Left lung (tissue), 10 donors: ENCODE measurements around the gene FOS. TPM values are rescaled to one million over a fixed set of nuclear protein-coding genes. Genes with fewer than 3 reads are reported as not detected.

Experiments
- ATAC-seq: fragments of 200-7000 bp; cut with Tn5 transposase; one replicate; pipeline ENCODE4 v1.9.1; 2020; ENCODE audit warnings: moderate library complexity
- DNase-seq, 4 donors: peaks; one replicate each; pipeline ENCODE4 v3.0.0-alpha.2; 2013 to 2020
- H3K27ac ChIP-seq, 2 donors: fragments of 200-600 bp; sonication (generic) in 1 of 2; one replicate each; pipeline versions ENCODE4 v1.5.0 to v1.8.0; 2020 to 2021
- H3K27me3 ChIP-seq, 2 donors: fragments of 200-600 bp; sonication (generic) in 1 of 2; one replicate each; pipeline versions ENCODE4 v1.5.0 to v1.8.0; 2020 to 2021
- H3K36me3 ChIP-seq, 2 donors: fragments of 200-600 bp; sonication (generic) in 1 of 2; one replicate each; pipeline versions ENCODE4 v1.5.0 to v1.8.0; 2020 to 2021
- H3K4me1 ChIP-seq, 2 donors: fragments of 200-600 bp; one replicate each; pipeline ENCODE4 v1.8.0; 2021
- H3K4me3 ChIP-seq, 2 donors: fragments of 200-600 bp; sonication (generic) in 1 of 2; one replicate each; pipeline versions ENCODE4 v1.5.0 to v1.8.0; 2020 to 2021; ENCODE audit warnings: mild to moderate bottlenecking in 1 of 2
- H3K9me3 ChIP-seq, 2 donors: fragments of 200-600 bp; sonication (generic) in 1 of 2; one replicate each; pipeline versions ENCODE4 v1.5.0 to v1.8.0; 2020 to 2021
- intact Hi-C, 2 donors: fragments of 100-400 bp; cut with DNase I; formaldehyde crosslinking; loops; one replicate each; pipeline versions ENCODE4 v1.11.2 to v1.14.2; 2022
- polyA plus RNA-seq, 6 donors: library from polyadenylated mRNA; unstranded; fragments of 120-200 nt; gene quantifications; one replicate each; pipeline ENCODE4 v1.2.1, GENCODE V29; 2013; ENCODE audit not compliant: insufficient read length in 6 of 6
- total RNA-seq, 2 donors: library from RNA; stranded (reverse); fragmentation: NEBNext Ultra II Directional; extraction: Animal tissue kit (Norgen Biotek cat#: 25700); gene quantifications; one replicate each; pipeline ENCODE4 v1.2.1, GENCODE V29; 2021
- TF ChIP-seq, protein P1 (sequence below), 2 donors: fragments of 200-600 bp; sonication (generic) in 1 of 2; IDR thresholded peaks; one replicate each; pipeline versions ENCODE4 v1.5.0 to v1.8.0; 2021; ENCODE audit warnings: antibody characterized with exemption in 2 of 2
- donor health status: DM: no; HTN: yes; CAD: no.
- donor health status: DM: no; HTN: no; CAD: no.

FOS gene
- total and polyA plus RNA-seq, 8 donors = 57.9 to 3,242 (median 701) TPM

DNA sequence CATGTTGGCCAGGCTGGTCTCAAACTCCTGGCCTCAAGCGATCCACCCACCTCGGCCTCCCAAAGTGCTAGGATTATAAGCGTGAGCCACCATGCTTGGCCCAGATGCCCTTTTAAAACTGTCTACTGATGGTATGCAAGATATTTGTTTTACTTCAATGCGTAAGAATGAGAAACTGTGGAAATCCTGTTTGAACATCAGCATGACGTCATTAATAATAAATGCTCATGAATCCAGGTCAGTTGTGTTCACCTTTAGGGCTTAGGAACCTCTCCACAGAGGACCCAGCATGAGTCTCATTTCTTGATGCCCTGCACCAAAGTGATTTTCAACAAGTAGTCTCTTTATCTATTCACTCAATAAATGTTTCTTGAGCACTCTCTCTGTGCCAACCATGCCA lies 34.5 kb upstream of the FOS start:
- no peaks in the 10 kb centered on the region for H3K36me3 ChIP-seq
- intact Hi-C loops = no loop called here
- DNase-seq = no peak
- peaks cover 0 to 5% of the 10 kb centered on the region in 2 donors for H3K4me1 ChIP-seq
- no peak overlapping the region for H3K27ac ChIP-seq
- H3K27me3 ChIP-seq = no peaks in the 10 kb centered on the region
- H3K4me3 ChIP-seq = no peak overlapping the region
- TF ChIP-seq, protein P1, sequence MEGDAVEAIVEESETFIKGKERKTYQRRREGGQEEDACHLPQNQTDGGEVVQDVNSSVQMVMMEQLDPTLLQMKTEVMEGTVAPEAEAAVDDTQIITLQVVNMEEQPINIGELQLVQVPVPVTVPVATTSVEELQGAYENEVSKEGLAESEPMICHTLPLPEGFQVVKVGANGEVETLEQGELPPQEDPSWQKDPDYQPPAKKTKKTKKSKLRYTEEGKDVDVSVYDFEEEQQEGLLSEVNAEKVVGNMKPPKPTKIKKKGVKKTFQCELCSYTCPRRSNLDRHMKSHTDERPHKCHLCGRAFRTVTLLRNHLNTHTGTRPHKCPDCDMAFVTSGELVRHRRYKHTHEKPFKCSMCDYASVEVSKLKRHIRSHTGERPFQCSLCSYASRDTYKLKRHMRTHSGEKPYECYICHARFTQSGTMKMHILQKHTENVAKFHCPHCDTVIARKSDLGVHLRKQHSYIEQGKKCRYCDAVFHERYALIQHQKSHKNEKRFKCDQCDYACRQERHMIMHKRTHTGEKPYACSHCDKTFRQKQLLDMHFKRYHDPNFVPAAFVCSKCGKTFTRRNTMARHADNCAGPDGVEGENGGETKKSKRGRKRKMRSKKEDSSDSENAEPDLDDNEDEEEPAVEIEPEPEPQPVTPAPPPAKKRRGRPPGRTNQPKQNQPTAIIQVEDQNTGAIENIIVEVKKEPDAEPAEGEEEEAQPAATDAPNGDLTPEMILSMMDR (IDR thresholded peaks at IDR 0.05) = no peak
- no peak for ATAC-seq
- no peaks in the 10 kb centered on the region for H3K9me3 ChIP-seq

DNA sequence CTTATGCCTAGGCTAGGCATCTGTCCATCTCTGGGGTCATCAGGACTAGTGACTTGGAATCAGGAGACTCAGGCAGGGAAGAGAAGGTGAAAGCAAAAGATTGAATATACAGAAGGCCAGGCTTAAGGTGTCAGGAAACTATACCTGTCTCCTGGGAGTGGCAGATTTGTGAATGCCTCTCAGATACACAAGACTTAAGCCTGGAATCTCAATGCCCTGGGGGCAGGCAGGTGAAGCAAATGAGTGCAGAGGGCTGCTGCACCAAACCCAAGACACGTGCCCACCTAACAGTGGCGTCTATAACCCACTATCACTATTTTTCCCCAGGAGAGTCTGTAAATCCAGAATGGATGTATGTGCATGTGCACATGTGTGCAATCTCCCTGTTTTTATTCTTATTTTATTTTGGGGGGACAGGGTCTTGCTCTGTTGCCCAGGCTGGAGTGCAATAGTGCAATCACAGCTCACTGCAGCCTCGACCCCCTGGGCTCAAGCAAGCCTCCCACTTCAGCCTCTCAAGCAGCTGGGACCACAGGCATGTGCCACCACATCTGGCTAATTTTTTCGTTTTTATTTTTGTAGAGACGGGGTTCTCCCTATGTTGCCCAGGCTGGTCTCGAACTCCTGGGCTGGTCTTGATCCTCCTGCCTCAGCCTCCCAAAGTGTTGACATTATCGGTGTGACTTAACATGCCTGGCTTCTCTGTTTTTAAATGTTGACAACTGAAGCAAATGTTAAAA lies 31.9 kb upstream of the FOS start:
- DNase-seq = no peak
- Histone ChIP-seq H3K27me3 (no peaks in the 10 kb centered on the region), H3K36me3 (no peaks in the 10 kb centered on the region), H3K9me3 (no peaks in the 10 kb centered on the region), H3K27ac (no peak overlapping the region), H3K4me1 (peaks cover 0 to 4% of the 10 kb centered on the region in 2 donors), H3K4me3 (no peak overlapping the region)
- ATAC-seq = no peak
- TF ChIP-seq, protein P1 (IDR thresholded peaks at IDR 0.05) = no peak
- intact Hi-C loops = no loop called here

DNA sequence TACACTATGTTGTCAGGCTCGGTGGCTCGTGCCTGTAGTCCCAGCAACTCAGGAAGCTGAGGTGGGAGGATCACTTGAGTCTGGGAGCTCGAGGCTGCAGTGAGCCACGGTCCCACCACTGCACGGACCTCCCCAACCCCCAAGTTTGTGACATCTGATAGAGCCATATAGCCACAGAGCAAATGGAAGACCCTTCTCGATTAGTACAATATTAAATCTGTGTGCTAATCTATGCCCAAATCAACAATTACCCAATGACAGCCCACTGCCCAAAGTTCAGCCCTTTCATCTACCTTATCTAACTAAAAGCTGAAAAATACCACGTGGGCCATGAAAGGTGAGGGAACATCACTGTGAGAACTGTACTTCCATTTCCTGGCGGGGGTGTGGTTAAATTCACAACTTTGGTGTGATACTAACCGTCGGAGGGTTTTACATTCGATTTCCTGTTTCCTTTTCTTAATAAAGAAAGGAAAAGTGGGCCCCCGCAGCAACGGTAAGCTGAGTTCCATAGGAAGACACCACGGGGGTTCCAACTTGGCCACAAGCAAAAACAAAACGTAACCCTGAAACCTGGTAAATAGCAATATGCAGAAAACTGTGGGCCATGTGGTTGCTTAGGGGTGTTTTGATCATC lies 31.2 kb upstream of the FOS start:
- DNase-seq (no peak), ATAC-seq (no peak)
- TF ChIP-seq, protein P1 (IDR thresholded peaks at IDR 0.05) = no peak
- intact Hi-C loops = no loop called here
- Histone ChIP-seq H3K36me3 (no peaks in the 10 kb centered on the region), H3K9me3 (no peaks in the 10 kb centered on the region), H3K4me3 (no peak overlapping the region), H3K4me1 (peaks cover 0 to 4% of the 10 kb centered on the region in 2 donors), H3K27me3 (no peaks in the 10 kb centered on the region), H3K27ac (no peak overlapping the region)

DNA sequence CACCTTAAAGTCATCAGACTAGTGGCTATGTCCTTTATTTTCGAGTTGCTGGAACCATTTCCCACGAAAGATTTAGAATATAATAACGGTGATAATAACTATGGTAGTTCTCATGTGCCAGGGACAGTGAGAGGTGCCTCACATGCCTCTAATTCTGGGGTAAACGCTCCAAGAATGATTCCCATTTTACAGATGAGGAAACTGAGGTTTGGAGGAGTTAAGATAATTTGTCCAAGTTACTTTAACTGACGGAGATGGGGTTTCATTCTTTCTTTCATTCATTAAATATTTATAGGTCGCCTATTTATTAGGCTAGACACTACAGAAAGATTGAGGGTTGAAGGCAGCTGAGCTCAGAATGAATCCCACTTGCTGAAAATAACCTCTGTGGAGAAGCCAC lies 30.7 kb upstream of the FOS start:
- H3K4me1 ChIP-seq = peaks cover 0 to 4% of the 10 kb centered on the region in 2 donors
- no peak for DNase-seq
- no peaks in the 10 kb centered on the region for H3K9me3 ChIP-seq
- no peaks in the 10 kb centered on the region for H3K27me3 ChIP-seq
- intact Hi-C loops = no loop called here
- H3K27ac ChIP-seq = no peak overlapping the region
- no peaks in the 10 kb centered on the region for H3K36me3 ChIP-seq
- TF ChIP-seq, protein P1 (IDR thresholded peaks at IDR 0.05) = no peak
- ATAC-seq = no peak
- H3K4me3 ChIP-seq = no peak overlapping the region

DNA sequence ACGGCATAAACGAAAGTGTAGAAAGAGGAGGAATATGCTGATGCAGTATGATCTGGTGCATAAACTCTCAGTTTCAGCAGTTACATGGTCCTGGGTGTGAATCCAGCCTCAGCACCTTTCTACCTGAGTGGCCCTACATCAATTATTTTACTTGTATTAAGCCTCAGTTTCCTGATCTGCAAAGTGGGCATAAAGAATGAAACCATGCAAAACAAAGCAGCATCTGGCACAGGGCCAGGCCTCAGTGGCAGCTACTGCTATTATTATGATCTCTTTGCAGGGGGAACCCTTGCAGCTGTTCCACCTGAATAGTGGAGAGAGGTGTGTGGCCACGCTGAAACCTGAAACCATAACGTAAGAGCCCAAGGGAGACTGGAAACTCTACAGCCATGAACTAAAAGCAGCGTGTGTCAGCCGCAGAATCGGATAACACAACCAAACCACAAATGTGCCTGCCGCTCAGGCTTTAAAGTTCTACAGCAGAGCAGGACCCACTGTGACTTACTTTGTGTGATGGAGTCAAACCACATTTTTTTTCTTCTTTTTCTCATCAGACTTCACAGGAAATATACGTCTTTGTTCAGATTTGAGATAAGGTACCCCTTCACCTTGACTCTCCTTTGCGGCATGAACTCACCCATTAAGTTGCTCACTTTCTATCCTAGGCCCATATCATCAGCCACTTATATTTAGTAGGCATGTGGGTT lies 29.2 kb upstream of the FOS start:
- TF ChIP-seq, protein P1 (IDR thresholded peaks at IDR 0.05) = no peak
- intact Hi-C loops = no loop called here
- no peak for DNase-seq
- Histone ChIP-seq H3K4me3 (no peak overlapping the region), H3K27ac (no peak overlapping the region), H3K36me3 (no peaks in the 10 kb centered on the region), H3K4me1 (peaks cover 0 to 4% of the 10 kb centered on the region in 2 donors), H3K27me3 (no peaks in the 10 kb centered on the region), H3K9me3 (no peaks in the 10 kb centered on the region)
- ATAC-seq = peak; percentile 22
